Activated CD4-positive, alpha-beta T cell treated with anti-CD3 and anti-CD28 coated beads, Interleukin-2, amount 50 U/mL, for 24 hours (primary cell): ENCODE measurements around the gene DNAJC25.
"Not testable (repeated sequence)": the region's sequence is repeated elsewhere in the genome, so short reads cannot be mapped to it uniquely, and the experiment has no call there.

Source experiments
- DNase-seq, 2 donors: peaks; one replicate each; pipeline ENCODE4 v3.0.0-alpha.2; 2020; ENCODE audit warnings: low read depth in 1 of 2, low spot score in 1 of 2

The DNAJC25 gene

DNA sequence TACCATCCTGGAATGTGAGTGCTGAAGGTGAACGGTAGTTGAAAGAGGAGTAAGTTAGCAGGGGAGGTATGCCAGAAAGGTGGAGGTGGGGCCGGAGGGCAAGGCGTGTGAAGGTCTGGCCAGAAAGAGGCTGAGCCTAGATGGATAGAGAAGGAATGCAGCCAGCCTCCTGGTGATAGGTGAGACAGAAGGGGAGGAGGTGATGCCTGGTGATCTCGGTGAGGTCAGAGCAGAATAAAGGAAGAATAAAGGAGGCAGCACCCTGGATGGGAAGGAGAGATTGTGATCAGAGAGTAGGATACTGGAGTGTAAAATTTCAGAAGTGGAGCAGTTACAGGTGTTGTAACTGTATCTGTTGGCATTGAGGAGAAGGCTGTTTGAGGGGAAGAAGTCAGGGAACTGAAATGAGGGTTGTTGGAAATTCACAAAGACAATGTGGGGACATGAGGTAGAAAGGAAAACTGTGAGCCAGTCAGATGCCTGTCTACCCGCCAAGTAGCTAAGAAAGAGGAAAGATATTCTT is 32.2 kb downstream of the DNAJC25 start:
- no peak for DNase-seq

DNA sequence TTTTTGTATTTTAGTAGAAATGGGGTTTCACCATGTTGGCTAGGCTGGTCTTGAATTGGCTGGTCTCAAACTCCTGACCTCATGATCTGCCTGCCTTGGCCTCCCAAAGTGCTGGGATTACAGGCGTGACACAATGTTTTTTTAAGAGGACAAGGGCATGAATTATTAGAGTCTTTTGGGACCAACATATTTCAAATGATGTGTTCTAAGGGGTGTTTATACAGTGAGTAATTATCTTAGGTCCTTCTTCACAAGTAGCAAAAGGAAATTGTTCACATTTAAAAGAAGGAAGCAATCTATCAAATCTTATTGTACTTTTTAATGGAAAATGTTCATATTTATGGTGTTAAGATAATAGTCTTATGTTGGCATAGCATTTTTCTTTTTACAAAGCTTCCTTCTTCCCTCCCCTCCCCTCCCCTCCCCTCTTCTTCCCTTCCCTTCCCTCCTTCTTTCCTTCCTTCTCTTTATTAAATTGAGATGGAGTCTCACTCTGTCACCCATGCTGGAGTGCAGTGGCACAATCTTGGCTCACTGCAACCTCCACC is 37.0 kb downstream of the DNAJC25 start:
- DNase-seq, result no peak

DNA sequence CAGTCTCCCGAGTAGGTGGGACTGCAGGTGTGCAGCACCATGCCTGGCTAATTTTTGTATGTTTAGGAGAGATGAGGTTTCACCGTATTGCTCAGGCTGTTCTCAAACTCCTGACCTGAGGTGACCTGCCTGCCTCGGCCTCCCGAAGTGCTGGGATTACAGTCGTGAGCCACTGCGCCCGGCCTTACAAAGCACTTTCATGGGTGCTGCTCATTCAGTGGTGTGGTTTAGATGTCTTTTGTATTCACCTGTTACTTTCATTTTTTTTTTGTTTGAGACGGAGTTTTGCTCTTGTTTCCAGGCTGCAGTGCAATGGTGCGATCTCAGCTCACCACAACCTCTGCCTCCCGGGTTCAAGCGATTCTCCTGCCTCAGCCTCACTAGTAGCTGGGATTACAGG is 37.5 kb downstream of the DNAJC25 start:
- DNase-seq, result not testable (repeated sequence)

DNA sequence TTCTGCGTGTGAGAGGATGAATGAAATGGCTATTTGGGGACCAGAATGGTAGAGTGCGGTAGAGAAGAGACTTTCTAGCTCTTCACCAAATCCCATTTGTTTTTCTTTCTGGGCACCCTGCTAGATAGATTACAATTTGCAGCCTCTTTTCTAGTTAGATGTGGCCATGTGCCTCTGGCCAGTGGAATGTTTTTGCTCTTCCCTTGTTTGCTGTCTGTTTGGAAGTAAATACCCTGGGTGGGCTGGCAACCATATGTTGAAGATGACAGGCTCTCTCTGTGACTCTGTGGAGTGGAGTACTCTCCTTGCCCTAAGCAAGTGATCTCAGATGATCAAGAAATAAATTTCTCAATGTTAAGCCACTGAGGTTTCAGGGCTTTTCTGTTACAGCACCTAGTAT is 43.2 kb downstream of the DNAJC25 start:
- DNase-seq, result no peak

DNA sequence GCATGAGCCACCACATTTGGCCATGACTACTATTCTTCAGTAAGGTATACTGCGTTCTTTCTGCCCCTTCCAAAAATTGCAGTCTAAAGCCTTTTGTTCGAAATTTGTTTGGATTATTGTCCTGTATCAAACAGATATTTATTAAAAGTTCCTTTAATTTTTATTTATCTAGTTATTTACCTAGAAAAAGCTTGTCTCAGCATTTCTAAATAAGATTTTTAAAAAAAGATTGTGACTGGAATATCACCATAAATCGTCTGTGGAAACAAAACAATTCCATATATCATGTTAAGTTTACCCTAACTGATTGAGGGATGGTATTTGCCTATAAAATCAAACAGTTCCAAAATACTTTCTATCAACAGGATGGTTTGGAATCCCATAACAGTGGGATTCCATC is 45.0 kb downstream of the DNAJC25 start:
- DNase-seq, result no peak

DNA sequence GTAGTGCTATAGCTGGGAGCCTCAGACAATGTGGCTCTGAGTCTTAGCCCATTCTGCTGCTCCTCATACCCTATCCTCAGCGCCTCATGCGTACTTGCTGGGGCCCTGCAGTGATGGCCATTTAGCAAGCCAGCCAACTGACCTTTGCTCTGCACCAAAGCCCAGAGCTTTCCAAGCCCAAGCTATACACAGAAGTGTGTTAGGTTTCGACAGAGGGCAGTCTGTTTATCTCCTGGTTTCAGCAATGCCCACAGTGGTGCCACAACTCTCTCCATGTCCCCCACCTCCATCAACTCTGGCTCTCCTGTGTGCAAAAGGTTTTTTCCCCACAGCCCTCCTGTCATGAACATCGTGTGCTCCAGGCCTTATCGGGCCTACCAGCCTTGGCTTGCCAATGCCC is 47.2 kb downstream of the DNAJC25 start:
- DNase-seq, result no peak

DNA sequence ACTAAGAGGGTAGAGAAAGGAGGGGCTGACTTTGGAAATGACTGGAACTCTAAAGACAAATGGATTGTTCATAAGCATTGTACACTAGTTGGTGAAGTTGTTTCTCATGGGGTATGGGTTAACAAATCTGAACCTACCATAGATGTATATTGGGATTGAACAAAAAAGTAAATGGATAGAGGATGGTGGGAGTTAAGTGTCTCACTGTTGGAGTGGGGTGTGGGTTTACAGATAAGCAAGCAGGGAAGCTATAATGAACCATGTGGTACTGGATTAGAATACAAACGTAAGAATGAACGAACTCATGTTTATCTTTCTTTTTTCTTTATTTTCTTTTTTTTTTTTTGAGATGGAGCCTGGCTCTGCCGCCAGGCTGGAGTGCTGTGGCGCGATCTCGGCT is 48.1 kb downstream of the DNAJC25 start:
- DNase-seq, result no peak

DNA sequence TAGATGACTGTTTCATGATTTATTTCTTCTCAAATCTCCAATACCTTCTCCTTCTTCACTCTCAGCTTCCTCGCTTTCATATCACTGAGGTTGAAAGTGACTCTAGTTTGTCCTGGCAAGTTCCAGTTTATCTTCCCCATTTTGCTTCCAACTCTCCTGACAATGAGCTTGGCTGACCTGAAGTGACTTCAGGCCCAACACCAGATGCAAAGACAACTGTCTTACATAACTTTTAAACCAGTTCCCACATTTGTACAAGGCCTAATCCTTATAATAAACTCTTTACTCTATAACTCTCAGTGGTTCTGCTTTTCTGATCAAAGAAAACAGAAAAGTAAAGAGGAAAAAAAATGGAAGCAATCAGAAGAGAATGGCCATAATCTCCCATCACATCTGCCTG is 52.3 kb downstream of the DNAJC25 start:
- no peak for DNase-seq

DNA sequence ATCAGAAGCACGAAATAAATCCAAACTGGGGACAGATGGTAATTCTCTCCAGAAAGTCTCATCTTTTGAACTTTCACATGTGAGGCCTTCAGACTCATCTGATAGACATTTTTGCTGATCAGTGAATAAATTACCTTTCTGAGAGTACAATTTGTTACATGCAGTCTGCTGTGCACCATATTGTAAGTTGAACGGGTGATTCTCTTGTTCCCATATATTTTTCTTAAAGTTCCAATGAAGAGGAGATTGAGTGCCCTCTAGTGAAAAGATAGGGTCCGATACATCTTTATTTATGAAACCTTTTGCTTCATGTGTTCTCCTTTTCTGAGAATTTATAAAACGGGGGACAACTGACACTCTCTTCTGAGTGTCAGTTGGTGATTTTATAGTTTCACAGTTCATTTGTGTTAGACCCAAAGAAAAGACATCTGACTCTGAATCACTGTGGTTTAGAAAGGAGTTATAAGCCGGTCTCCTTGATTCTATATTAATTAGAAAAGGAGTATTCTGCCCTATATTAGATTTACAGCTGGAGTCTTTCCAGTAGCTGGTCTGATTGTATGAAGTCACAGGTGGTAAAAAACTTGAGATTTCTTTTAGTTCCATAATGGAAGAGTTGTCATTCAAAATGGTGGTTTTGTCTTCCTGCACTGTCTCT is 60.7 kb downstream of the DNAJC25 start:
- no peak for DNase-seq

DNA sequence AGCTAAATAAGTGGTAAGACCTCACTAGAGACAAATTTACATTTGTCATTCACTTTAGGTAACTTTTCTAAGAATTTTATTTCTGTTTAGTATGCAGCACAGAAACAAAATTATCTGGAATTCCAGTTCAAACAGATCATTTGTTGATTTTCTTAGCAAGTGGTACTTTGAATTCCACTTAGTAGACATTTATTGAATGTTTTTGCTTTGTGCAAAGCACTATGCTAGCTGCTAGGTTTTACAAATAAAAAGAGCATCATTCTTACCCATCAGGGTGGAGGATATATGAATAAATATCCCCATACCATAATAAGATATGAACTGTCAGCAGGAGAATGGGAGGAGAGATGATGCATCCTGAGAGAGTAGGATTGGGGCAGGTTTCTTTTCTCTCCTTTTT is 65.7 kb downstream of the DNAJC25 start:
- DNase-seq, result no peak

DNA sequence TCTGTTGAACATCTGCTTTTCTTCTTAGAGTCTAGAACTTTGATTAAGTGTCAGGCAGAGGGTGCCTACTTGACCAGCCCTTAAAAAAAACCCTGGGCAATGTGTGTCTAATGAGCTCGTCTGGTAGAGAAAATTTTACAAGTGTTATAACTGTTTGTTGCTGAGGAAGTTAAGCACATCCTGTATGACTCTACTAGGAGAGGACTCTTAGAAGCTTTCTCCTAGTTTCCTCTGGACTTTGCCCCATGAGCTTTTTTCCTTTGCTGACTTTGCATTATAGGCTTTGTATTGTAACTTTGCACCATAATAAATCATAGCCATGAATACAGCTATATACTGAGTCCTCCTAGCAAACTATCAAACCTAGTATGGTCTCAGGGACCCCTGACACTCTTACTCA is 69.6 kb downstream of the DNAJC25 start:
- no peak for DNase-seq
